Measurements from ENCODE around the gene TMED8.

TMED8 gene

GRCh38 chr14:77320238-77320935 lies 56.5 kb downstream of the TMED8 start, which contains the start of gene POMT2 (continued):
- TF ChIP-seq, protein P1, sequence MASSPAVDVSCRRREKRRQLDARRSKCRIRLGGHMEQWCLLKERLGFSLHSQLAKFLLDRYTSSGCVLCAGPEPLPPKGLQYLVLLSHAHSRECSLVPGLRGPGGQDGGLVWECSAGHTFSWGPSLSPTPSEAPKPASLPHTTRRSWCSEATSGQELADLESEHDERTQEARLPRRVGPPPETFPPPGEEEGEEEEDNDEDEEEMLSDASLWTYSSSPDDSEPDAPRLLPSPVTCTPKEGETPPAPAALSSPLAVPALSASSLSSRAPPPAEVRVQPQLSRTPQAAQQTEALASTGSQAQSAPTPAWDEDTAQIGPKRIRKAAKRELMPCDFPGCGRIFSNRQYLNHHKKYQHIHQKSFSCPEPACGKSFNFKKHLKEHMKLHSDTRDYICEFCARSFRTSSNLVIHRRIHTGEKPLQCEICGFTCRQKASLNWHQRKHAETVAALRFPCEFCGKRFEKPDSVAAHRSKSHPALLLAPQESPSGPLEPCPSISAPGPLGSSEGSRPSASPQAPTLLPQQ (tag by site-specific recombination; IDR thresholded peaks at IDR 0.05), result peak; percentile 96
- TF ChIP-seq ZNF549 (tag by site-specific recombination; IDR thresholded peaks at IDR 0.05) (no peak), ZNF792 (tag by site-specific recombination; IDR thresholded peaks at IDR 0.05) (no peak), SP3 (tag by site-specific recombination; IDR thresholded peaks at IDR 0.05) (peak; percentile 13; the same call in 1 of the 2 replicates), EGR2 (tag by site-specific recombination; IDR thresholded peaks at IDR 0.05; ENCODE audit: low read depth) (no peak), ZNF677 (tag by site-specific recombination; IDR thresholded peaks at IDR 0.05) (0 out of 2 replicates have a peak, but pooled peaks have one; percentile 8), ZFP37 (tag by site-specific recombination; IDR thresholded peaks at IDR 0.05) (no peak), ZNF660 (tag by site-specific recombination; IDR thresholded peaks at IDR 0.05) (0 out of 2 replicates have a peak, but pooled peaks have one; percentile 15), ZBTB26 (tag by site-specific recombination; optimal IDR thresholded peaks at IDR 0.05) (peak; percentile 31), OVOL3 (tag by site-specific recombination; IDR thresholded peaks at IDR 0.05) (0 out of 2 replicates have a peak, but pooled peaks have one; percentile 41), ZNF521 (tag by site-specific recombination; IDR thresholded peaks at IDR 0.05) (no peak), ZNF473 (tag by site-specific recombination; IDR thresholded peaks at IDR 0.05) (no peak), ZNF324 (tag by site-specific recombination; IDR thresholded peaks at IDR 0.05) (no peak), ZNF561 (tag by site-specific recombination; IDR thresholded peaks at IDR 0.05; ENCODE audit: borderline replicate concordance) (peak; percentile 46; the same call in 1 of the 2 replicates), ZNF529 (tag by site-specific recombination; IDR thresholded peaks at IDR 0.05; ENCODE audit: insufficient replicate concordance) (no peak), ZXDB (tag by site-specific recombination; IDR thresholded peaks at IDR 0.05) (peak; percentile 7; the same call in 1 of the 2 replicates), ZFP3 (tag by site-specific recombination; IDR thresholded peaks at IDR 0.05; ENCODE audit: low read depth) (no peak), SP2 (tag by site-specific recombination; IDR thresholded peaks at IDR 0.05) (peak; percentile 89), ZFP41 (tag by site-specific recombination; IDR thresholded peaks at IDR 0.05; ENCODE audit: borderline replicate concordance) (no peak), KLF8 (tag by site-specific recombination; IDR thresholded peaks at IDR 0.05) (no peak; the same call in 1 of the 2 replicates), ZFP69B (tag by site-specific recombination; IDR thresholded peaks at IDR 0.05) (peak; percentile 93), ZNF544 (tag by site-specific recombination; IDR thresholded peaks at IDR 0.05) (no peak), TSHZ1 (tag by site-specific recombination; IDR thresholded peaks at IDR 0.05; ENCODE audit: borderline replicate concordance) (no peak), ZNF501 (tag by site-specific recombination; IDR thresholded peaks at IDR 0.05) (peak; percentile 67), KLF17 (tag by site-specific recombination; IDR thresholded peaks at IDR 0.05) (no peak), ZNF10 (tag by site-specific recombination; IDR thresholded peaks at IDR 0.05) (peak; percentile 57), GFI1B (tag by site-specific recombination; IDR thresholded peaks at IDR 0.05) (no peak)
- TF ChIP-seq, protein P2, sequence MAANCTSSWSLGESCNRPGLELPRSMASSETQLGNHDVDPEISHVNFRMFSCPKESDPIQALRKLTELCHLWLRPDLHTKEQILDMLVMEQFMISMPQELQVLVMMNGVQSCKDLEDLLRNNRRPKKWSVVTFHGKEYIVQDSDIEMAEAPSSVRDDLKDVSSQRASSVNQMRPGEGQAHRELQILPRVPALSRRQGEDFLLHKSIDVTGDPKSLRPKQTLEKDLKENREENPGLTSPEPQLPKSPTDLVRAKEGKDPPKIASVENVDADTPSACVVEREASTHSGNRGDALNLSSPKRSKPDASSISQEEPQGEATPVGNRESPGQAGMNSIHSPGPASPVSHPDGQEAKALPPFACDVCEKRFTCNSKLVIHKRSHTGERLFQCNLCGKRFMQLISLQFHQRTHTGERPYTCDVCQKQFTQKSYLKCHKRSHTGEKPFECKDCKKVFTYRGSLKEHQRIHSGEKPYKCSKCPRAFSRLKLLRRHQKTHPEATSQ (tag by site-specific recombination; IDR thresholded peaks at IDR 0.05), result peak; percentile 43; the same call in 1 of the 2 replicates
- TF ChIP-seq, protein P3, sequence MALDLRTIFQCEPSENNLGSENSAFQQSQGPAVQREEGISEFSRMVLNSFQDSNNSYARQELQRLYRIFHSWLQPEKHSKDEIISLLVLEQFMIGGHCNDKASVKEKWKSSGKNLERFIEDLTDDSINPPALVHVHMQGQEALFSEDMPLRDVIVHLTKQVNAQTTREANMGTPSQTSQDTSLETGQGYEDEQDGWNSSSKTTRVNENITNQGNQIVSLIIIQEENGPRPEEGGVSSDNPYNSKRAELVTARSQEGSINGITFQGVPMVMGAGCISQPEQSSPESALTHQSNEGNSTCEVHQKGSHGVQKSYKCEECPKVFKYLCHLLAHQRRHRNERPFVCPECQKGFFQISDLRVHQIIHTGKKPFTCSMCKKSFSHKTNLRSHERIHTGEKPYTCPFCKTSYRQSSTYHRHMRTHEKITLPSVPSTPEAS (tag by site-specific recombination; IDR thresholded peaks at IDR 0.05), result no peak
- TF ChIP-seq, protein P4, sequence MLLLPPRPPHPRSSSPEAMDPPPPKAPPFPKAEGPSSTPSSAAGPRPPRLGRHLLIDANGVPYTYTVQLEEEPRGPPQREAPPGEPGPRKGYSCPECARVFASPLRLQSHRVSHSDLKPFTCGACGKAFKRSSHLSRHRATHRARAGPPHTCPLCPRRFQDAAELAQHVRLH (tag by site-specific recombination; IDR thresholded peaks at IDR 0.05), result 0 out of 2 replicates have a peak, but pooled peaks have one; percentile 11
